Bronchial epithelial cell (primary cell): ENCODE results near the gene SNPH. TPM values are rescaled to one million over a fixed set of nuclear protein-coding genes. Genes with fewer than 3 reads are reported as not detected.

Experiments
- DNase-seq: peaks from one replicate; pipeline ENCODE4 v3.0.0-alpha.2; 2010; ENCODE audit warnings: low read depth
- FAIRE-seq: peaks from 2 replicates; lab custom pipeline; 2011; peaks lifted over from hg19 to GRCh38; lab: Jason Lieb, UNC
- H3K27me3 ChIP-seq: 2 replicates; pipeline ENCODE4 v1.5.1; 2011; ENCODE audit warnings: low read length; ENCODE audit not compliant: control insufficient read depth, insufficient read depth
- H3K36me3 ChIP-seq: 2 replicates; pipeline ENCODE4 v1.5.1; 2011; ENCODE audit warnings: low read length; ENCODE audit not compliant: control insufficient read depth, insufficient read depth
- H3K4me3 ChIP-seq: 2 replicates; pipeline ENCODE4 v1.5.1; 2011; ENCODE audit warnings: mild to moderate bottlenecking, low read depth, low read length, control low read depth
- CTCF ChIP-seq: IDR thresholded peaks from 2 replicates; pipeline ENCODE4 v1.5.1; 2011; ENCODE audit warnings: mild to moderate bottlenecking, moderate library complexity, low read length, control low read depth, inconsistent platforms; ENCODE audit not compliant: insufficient read depth, severe bottlenecking
- total RNA-seq: library from RNA; depleted of rRNA; stranded (reverse); fragments of >200 nt; gene quantifications from 2 replicates; pipeline ENCODE4 v1.2.1, GENCODE V29; 2014

SNPH gene
- total RNA-seq, 1 donor from 2014 or later = 1.8 TPM

GRCh38 chr20:1332749-1333300 is 66.7 kb downstream of the SNPH start:
- no peaks in the 10 kb centered on the region for H3K27me3 ChIP-seq
- FAIRE-seq (peak; percentile 47), DNase-seq (no peak)
- H3K36me3 ChIP-seq = peaks cover 1% of the 10 kb centered on the region
- TF ChIP-seq CTCF = no peak
- no peak overlapping the region for H3K4me3 ChIP-seq

GRCh38 chr20:1333462-1334369 is 67.6 kb downstream of the SNPH start:
- Histone ChIP-seq H3K4me3 (no peak overlapping the region), H3K36me3 (peaks cover 1% of the 10 kb centered on the region), H3K27me3 (no peaks in the 10 kb centered on the region)
- DNase-seq (no peak), FAIRE-seq (no peak)
- no peak for TF ChIP-seq CTCF

- H3K4me3 ChIP-seq = no peak overlapping the region
- FAIRE-seq = no peak
- H3K36me3 ChIP-seq = peaks cover 1% of the 10 kb centered on the region
- no peaks in the 10 kb centered on the region for H3K27me3 ChIP-seq
- TF ChIP-seq CTCF = no peak
- no peak for DNase-seq
These were observed 68.3 kb downstream of the SNPH start for GRCh38 chr20:1334370-1334731.

- H3K4me3 ChIP-seq = no peak overlapping the region
- FAIRE-seq = peak; percentile 98
- H3K27me3 ChIP-seq = no peaks in the 10 kb centered on the region
- peaks cover 1% of the 10 kb centered on the region for H3K36me3 ChIP-seq
- peak; percentile 56 for TF ChIP-seq CTCF
- DNase-seq = peak; percentile 67
These were observed 68.7 kb downstream of the SNPH start for GRCh38 chr20:1334761-1335160.

- DNase-seq (no peak), FAIRE-seq (no peak)
- Histone ChIP-seq H3K27me3 (no peaks in the 10 kb centered on the region), H3K36me3 (peaks cover 1% of the 10 kb centered on the region), H3K4me3 (no peak overlapping the region)
- TF ChIP-seq CTCF = no peak
These were observed 70.0 kb downstream of the SNPH start for GRCh38 chr20:1335961-1336698.
